ENCODE results near the gene TMEM178B.

- TF ChIP-seq ZNF274 (IDR thresholded peaks at IDR 0.05; ENCODE audit: low read depth, low read length) (no peak), YY1 (IDR thresholded peaks at IDR 0.05; ENCODE audit: insufficient read depth, insufficient read length) (no peak)
These were observed 365.9 kb downstream of the TMEM178B start for GRCh38 chr7:141439776-141440175.

Measured in NT2/D1 (cell line).